ENCODE measurements around the gene ASGR1.

The ASGR1 gene

DNA sequence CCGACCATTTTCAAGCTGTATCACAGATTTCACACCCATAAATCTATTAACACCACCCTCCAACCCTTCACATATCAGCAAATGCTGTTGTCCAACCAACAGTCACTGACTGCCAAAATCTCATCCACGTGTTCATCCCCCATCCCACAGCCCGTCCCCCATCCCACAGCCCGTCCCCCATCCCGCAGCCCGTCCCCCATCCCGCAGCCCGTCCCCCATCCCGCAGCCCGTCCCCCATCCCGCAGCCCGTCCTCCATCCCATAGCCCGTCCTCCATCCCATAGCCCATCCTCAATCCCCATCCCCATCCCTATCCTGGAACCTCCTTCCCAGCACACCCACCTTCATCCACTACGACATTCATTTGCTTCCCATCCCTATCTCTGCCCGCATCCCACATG, 26.4 kb upstream of the ASGR1 start:
- no peak for DNase-seq
- Histone ChIP-seq H2AK5ac (ENCODE audit: low read length) (no peak overlapping the region), H3K79me2 (ENCODE audit: control insufficient read depth, insufficient read depth, low read length) (no peaks in the 10 kb centered on the region), H3K36me3 (ENCODE audit: control insufficient read depth, insufficient read depth, low read length) (peaks cover 3% of the 10 kb centered on the region), H4K5ac (ENCODE audit: low read length) (no peak overlapping the region), H3K4me1 (ENCODE audit: control insufficient read depth, low read depth, low read length) (peaks cover 14% of the 10 kb centered on the region), H3K27me3 (ENCODE audit: insufficient read depth, low read length, poor library complexity) (no peaks in the 10 kb centered on the region), H4K8ac (ENCODE audit: low read depth, low read length) (no peak overlapping the region), H3K23ac (ENCODE audit: low read length) (no peak overlapping the region), H2BK15ac (replicated peaks; ENCODE audit: low read depth) (no peak overlapping the region), H3K4ac (ENCODE audit: low read depth, low read length) (no peak overlapping the region), H3K27ac (ENCODE audit: low read depth, low read length) (no peak overlapping the region), H3K4me3 (ENCODE audit: low read length) (peak overlapping the region; percentile 28), H3K56ac (ENCODE audit: low read length) (peak overlapping the region; percentile 73), H3K18ac (ENCODE audit: low read length) (no peak overlapping the region), H3K79me1 (ENCODE audit: low read length) (peaks cover 12% of the 10 kb centered on the region), H2BK5ac (ENCODE audit: low read length) (no peak overlapping the region), H3K4me2 (ENCODE audit: low read length) (peak overlapping the region; percentile 65), H3K9ac (ENCODE audit: low read length) (peak overlapping the region; percentile 65), H2BK120ac (ENCODE audit: low read depth, low read length) (no peak overlapping the region)
- 100% methylated on average over 1 of the region's 15 CpGs for WGBS (ENCODE audit: extremely low coverage, insufficient coverage, low lambda C conversion rate)

DNA sequence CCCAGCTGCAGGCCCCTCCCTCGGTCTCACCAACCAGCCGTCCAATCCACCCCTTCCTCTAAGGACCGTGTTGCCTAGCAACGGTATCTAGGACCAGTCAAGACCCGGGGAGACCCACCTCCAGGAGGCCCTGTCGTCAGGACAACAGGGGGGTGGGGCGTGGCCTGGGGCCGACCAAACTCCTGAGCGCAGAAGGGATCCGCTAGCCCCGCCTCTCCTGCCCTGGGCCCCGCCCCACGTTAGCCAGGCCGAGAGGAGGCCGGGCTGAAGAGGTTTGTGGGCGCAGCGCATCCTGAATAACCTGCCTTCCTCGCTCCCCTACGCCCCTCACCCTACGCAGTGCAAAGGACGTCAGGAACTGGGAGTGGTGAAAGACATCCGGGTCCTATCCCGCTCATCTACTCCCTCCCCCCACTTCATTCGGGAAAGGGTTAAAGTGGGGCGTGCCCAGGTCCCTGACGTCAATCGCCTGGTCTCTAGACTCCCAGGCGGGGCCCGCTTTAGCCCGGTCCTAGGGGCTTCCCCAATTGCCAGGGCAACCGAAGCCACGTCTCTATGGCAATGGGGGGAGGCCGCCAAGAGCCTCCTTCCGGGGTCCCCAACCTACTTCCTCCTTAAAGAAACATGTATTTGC, 25.8 kb upstream of the ASGR1 start:
- Histone ChIP-seq H2BK120ac (ENCODE audit: low read depth, low read length) (no peak overlapping the region), H3K79me2 (ENCODE audit: control insufficient read depth, insufficient read depth, low read length) (no peaks in the 10 kb centered on the region), H4K5ac (ENCODE audit: low read length) (no peak overlapping the region), H3K56ac (ENCODE audit: low read length) (peak overlapping the region; percentile 84), H3K27me3 (ENCODE audit: insufficient read depth, low read length, poor library complexity) (no peaks in the 10 kb centered on the region), H3K27ac (ENCODE audit: low read depth, low read length) (peak overlapping the region; percentile 69), H3K9ac (ENCODE audit: low read length) (peak overlapping the region; percentile 65), H2BK15ac (replicated peaks; ENCODE audit: low read depth) (no peak overlapping the region), H3K4me3 (ENCODE audit: low read length) (peak overlapping the region; percentile 73), H2BK5ac (ENCODE audit: low read length) (no peak overlapping the region), H3K23ac (ENCODE audit: low read length) (no peak overlapping the region), H3K4me2 (ENCODE audit: low read length) (peak overlapping the region; percentile 65), H3K79me1 (ENCODE audit: low read length) (peaks cover 12% of the 10 kb centered on the region), H3K36me3 (ENCODE audit: control insufficient read depth, insufficient read depth, low read length) (peaks cover 3% of the 10 kb centered on the region), H2AK5ac (ENCODE audit: low read length) (no peak overlapping the region), H3K18ac (ENCODE audit: low read length) (no peak overlapping the region), H3K4me1 (ENCODE audit: control insufficient read depth, low read depth, low read length) (peaks cover 14% of the 10 kb centered on the region), H4K8ac (ENCODE audit: low read depth, low read length) (no peak overlapping the region), H3K4ac (ENCODE audit: low read depth, low read length) (no peak overlapping the region)
- no CpG with 5 or more reads among the region's 34 CpGs for WGBS (ENCODE audit: extremely low coverage, insufficient coverage, low lambda C conversion rate)
- DNase-seq, result peak; percentile 98

DNA sequence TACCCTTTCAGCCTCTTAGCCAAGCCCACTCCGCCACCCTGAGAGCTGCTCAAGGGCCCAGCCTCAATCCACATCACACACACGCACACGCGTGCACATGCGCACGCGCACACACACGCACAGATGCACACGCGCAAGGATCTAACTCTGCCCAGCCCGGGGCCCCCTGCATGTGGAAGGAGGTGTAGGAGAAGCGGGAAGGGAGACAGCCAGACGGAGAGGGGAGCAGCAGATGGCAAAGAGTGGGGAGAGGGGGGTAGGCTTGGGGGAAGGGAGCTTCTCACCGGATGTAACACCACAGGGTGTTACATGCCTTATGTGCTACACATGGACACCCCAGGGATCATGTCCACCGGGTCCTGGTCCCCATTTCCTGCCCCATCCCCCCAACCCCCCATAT, 25.2 kb upstream of the ASGR1 start:
- Histone ChIP-seq H3K27ac (ENCODE audit: low read depth, low read length) (no peak overlapping the region), H3K4ac (ENCODE audit: low read depth, low read length) (no peak overlapping the region)
- no peak for DNase-seq

DNA sequence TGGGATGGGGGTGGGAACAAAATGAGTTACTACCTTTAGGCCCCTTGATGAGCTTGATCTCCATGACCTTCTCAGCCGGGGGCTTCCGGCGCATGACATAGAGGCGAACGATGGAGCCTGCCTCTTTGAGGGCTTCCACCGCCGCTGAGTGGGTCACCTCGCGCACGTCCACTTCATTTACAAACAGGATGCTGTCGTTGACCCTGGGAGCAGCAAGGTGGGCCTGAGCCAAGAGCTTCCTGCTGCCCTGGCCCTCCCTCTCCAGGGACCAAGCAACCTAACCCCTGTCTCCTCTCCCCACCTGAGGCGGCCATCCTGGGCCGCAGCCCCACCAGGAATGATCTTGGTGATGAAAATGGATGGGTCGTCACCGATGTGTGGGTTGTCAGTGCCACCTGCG, 24.2 kb upstream of the ASGR1 start:
- Histone ChIP-seq H3K36me3 (ENCODE audit: control insufficient read depth, insufficient read depth, low read length) (peaks cover 3% of the 10 kb centered on the region), H3K23ac (ENCODE audit: low read length) (no peak overlapping the region), H4K5ac (ENCODE audit: low read length) (no peak overlapping the region), H3K4me3 (ENCODE audit: low read length) (no peak overlapping the region), H2BK5ac (ENCODE audit: low read length) (no peak overlapping the region), H3K9ac (ENCODE audit: low read length) (no peak overlapping the region), H3K4ac (ENCODE audit: low read depth, low read length) (no peak overlapping the region), H3K56ac (ENCODE audit: low read length) (no peak overlapping the region), H3K79me1 (ENCODE audit: low read length) (peaks cover 6% of the 10 kb centered on the region), H3K27ac (ENCODE audit: low read depth, low read length) (no peak overlapping the region), H3K27me3 (ENCODE audit: insufficient read depth, low read length, poor library complexity) (no peaks in the 10 kb centered on the region), H3K18ac (ENCODE audit: low read length) (no peak overlapping the region), H4K8ac (ENCODE audit: low read depth, low read length) (no peak overlapping the region), H3K4me2 (ENCODE audit: low read length) (no peak overlapping the region), H2AK5ac (ENCODE audit: low read length) (no peak overlapping the region), H2BK15ac (replicated peaks; ENCODE audit: low read depth) (no peak overlapping the region), H3K4me1 (ENCODE audit: control insufficient read depth, low read depth, low read length) (peaks cover 5% of the 10 kb centered on the region), H2BK120ac (ENCODE audit: low read depth, low read length) (no peak overlapping the region), H3K79me2 (ENCODE audit: control insufficient read depth, insufficient read depth, low read length) (no peaks in the 10 kb centered on the region)
- WGBS (ENCODE audit: extremely low coverage, insufficient coverage, low lambda C conversion rate), result no CpG with 5 or more reads among the region's 16 CpGs
- no peak for DNase-seq

More for the DNA sequence above, 25.2 kb upstream of the ASGR1 start:
- no peak overlapping the region for H3K4me3 ChIP-seq (ENCODE audit: low read length)
- no peak overlapping the region for H3K18ac ChIP-seq (ENCODE audit: low read length)
- H2BK5ac ChIP-seq (ENCODE audit: low read length), result no peak overlapping the region
- peaks cover 3% of the 10 kb centered on the region for H3K36me3 ChIP-seq (ENCODE audit: control insufficient read depth, insufficient read depth, low read length)
- no peak overlapping the region for H2BK15ac ChIP-seq (replicated peaks; ENCODE audit: low read depth)
- peaks cover 12% of the 10 kb centered on the region for H3K79me1 ChIP-seq (ENCODE audit: low read length)
- no peak overlapping the region for H3K4me2 ChIP-seq (ENCODE audit: low read length)
- H3K9ac ChIP-seq (ENCODE audit: low read length), result no peak overlapping the region
- no peak overlapping the region for H3K56ac ChIP-seq (ENCODE audit: low read length)
- H3K79me2 ChIP-seq (ENCODE audit: control insufficient read depth, insufficient read depth, low read length), result no peaks in the 10 kb centered on the region
- peaks cover 14% of the 10 kb centered on the region for H3K4me1 ChIP-seq (ENCODE audit: control insufficient read depth, low read depth, low read length)
- WGBS (ENCODE audit: extremely low coverage, insufficient coverage, low lambda C conversion rate), result no CpG with 5 or more reads among the region's 15 CpGs
- no peaks in the 10 kb centered on the region for H3K27me3 ChIP-seq (ENCODE audit: insufficient read depth, low read length, poor library complexity)
- no peak overlapping the region for H2BK120ac ChIP-seq (ENCODE audit: low read depth, low read length)
- no peak overlapping the region for H4K5ac ChIP-seq (ENCODE audit: low read length)
- no peak overlapping the region for H4K8ac ChIP-seq (ENCODE audit: low read depth, low read length)
- no peak overlapping the region for H2AK5ac ChIP-seq (ENCODE audit: low read length)
- H3K23ac ChIP-seq (ENCODE audit: low read length), result no peak overlapping the region

DNA sequence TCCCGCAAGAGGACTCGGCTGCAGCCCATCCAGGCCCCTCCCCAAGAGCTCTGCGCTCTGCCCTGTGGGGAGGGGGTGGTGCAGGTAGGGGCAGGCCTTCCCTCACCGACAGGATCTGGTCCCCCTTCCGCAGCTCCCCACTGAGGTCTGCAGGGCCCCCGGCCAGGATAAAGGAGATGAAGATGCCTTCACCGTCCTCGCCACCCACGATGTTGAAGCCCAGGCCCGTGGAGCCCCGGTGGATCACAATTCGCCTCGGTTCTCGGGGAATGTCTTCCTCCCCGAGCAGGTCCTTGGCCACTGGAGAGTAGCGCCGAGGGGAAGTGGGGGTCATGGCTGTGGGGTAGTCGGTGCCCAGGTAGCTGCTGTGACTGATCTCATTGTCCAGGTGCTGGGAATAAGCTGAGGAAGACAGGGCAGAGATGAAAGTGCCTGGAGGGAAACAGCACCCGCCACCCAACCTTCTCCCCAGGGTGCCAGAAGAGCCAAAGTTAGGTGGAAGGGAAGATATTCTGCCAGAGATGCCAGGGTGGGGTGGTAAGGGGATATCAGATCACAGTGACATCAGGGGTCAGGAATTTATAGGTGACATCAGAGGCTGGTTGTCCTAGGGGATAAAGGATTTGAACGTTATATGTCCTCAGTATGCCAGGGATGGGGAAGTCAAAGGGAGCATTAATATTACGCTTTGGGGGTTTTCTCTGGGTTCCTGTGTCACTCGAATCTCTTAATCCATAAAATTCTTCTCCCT, 17.7 kb upstream of the ASGR1 start:
- no peak overlapping the region for H3K4me3 ChIP-seq (ENCODE audit: low read length)
- no peak overlapping the region for H2BK120ac ChIP-seq (ENCODE audit: low read depth, low read length)
- H3K4ac ChIP-seq (ENCODE audit: low read depth, low read length), result no peak overlapping the region
- no peak overlapping the region for H2BK15ac ChIP-seq (replicated peaks; ENCODE audit: low read depth)
- H3K18ac ChIP-seq (ENCODE audit: low read length), result no peak overlapping the region
- H3K4me2 ChIP-seq (ENCODE audit: low read length), result no peak overlapping the region
- H3K9ac ChIP-seq (ENCODE audit: low read length), result no peak overlapping the region
- no peak overlapping the region for H4K5ac ChIP-seq (ENCODE audit: low read length)
- H3K27me3 ChIP-seq (ENCODE audit: insufficient read depth, low read length, poor library complexity), result no peaks in the 10 kb centered on the region
- no peak overlapping the region for H3K23ac ChIP-seq (ENCODE audit: low read length)
- H3K56ac ChIP-seq (ENCODE audit: low read length), result no peak overlapping the region
- DNase-seq, result no peak
- H2BK5ac ChIP-seq (ENCODE audit: low read length), result no peak overlapping the region
- no CpG with 5 or more reads among the region's 22 CpGs for WGBS (ENCODE audit: extremely low coverage, insufficient coverage, low lambda C conversion rate)
- H3K36me3 ChIP-seq (ENCODE audit: control insufficient read depth, insufficient read depth, low read length), result peaks cover 8% of the 10 kb centered on the region
- H3K27ac ChIP-seq (ENCODE audit: low read depth, low read length), result no peak overlapping the region
- H3K4me1 ChIP-seq (ENCODE audit: control insufficient read depth, low read depth, low read length), result no peaks in the 10 kb centered on the region
- no peaks in the 10 kb centered on the region for H3K79me2 ChIP-seq (ENCODE audit: control insufficient read depth, insufficient read depth, low read length)
- no peak overlapping the region for H4K8ac ChIP-seq (ENCODE audit: low read depth, low read length)
- H2AK5ac ChIP-seq (ENCODE audit: low read length), result no peak overlapping the region
- no peaks in the 10 kb centered on the region for H3K79me1 ChIP-seq (ENCODE audit: low read length)
